Epidermal melanocyte (primary cell): ENCODE measurements around the gene TMEM108.

Source experiments
- DNase-seq: peaks from one replicate; pipeline ENCODE4 v3.0.0; 2011; ENCODE audit warnings: low spot score; ENCODE audit not compliant: insufficient read length

The TMEM108 gene

GRCh38 chr3:133054586-133054985 lies 16.4 kb downstream of the TMEM108 start:
- no peak for DNase-seq

GRCh38 chr3:133055339-133055738 lies 17.1 kb downstream of the TMEM108 start:
- no peak for DNase-seq

- DNase-seq = no peak
Measured at GRCh38 chr3:133058243-133058642, 20.1 kb downstream of the TMEM108 start.

- no peak for DNase-seq
Measured at GRCh38 chr3:133058831-133059230, 20.6 kb downstream of the TMEM108 start.

GRCh38 chr3:133065193-133065961 lies 27.2 kb downstream of the TMEM108 start:
- no peak for DNase-seq

GRCh38 chr3:133066026-133066425 lies 27.8 kb downstream of the TMEM108 start:
- DNase-seq = no peak

- no peak for DNase-seq
Measured at GRCh38 chr3:133069556-133070286, 31.5 kb downstream of the TMEM108 start.

GRCh38 chr3:133074977-133075376 lies 36.8 kb downstream of the TMEM108 start:
- DNase-seq = no peak

- no peak for DNase-seq
Measured at GRCh38 chr3:133077688-133078087, 39.5 kb downstream of the TMEM108 start.

GRCh38 chr3:133079621-133080020 lies 41.4 kb downstream of the TMEM108 start:
- DNase-seq = no peak

- no peak for DNase-seq
Measured at GRCh38 chr3:133081016-133081415, 42.8 kb downstream of the TMEM108 start.

GRCh38 chr3:133083395-133083794 lies 45.2 kb downstream of the TMEM108 start:
- no peak for DNase-seq

- no peak for DNase-seq
Measured at GRCh38 chr3:133089906-133090485, 51.8 kb downstream of the TMEM108 start.

GRCh38 chr3:133092681-133093080 lies 54.5 kb downstream of the TMEM108 start:
- no peak for DNase-seq

GRCh38 chr3:133093366-133093765 lies 55.2 kb downstream of the TMEM108 start:
- no peak for DNase-seq

GRCh38 chr3:133096900-133097613 lies 58.9 kb downstream of the TMEM108 start:
- no peak for DNase-seq

GRCh38 chr3:133103706-133104105 lies 65.5 kb downstream of the TMEM108 start:
- no peak for DNase-seq

GRCh38 chr3:133106169-133106568 lies 68.0 kb downstream of the TMEM108 start:
- DNase-seq = no peak

GRCh38 chr3:133112666-133113065 lies 74.5 kb downstream of the TMEM108 start:
- DNase-seq = no peak

- DNase-seq = no peak
Measured at GRCh38 chr3:133113526-133113925, 75.3 kb downstream of the TMEM108 start.

GRCh38 chr3:133113927-133114597 lies 75.9 kb downstream of the TMEM108 start:
- no peak for DNase-seq
